DMS79 (cell line): Measurements from ENCODE around the gene TAF11L8.
"Not testable (repeated sequence)": the region's sequence is repeated elsewhere in the genome, so short reads cannot be mapped to it uniquely, and the experiment has no call there.

Source experiments
- DNase-seq: peaks from one replicate; lab custom pipeline; 2025; lab: John Stamatoyannopoulos, UW

TAF11L8 gene

DNA sequence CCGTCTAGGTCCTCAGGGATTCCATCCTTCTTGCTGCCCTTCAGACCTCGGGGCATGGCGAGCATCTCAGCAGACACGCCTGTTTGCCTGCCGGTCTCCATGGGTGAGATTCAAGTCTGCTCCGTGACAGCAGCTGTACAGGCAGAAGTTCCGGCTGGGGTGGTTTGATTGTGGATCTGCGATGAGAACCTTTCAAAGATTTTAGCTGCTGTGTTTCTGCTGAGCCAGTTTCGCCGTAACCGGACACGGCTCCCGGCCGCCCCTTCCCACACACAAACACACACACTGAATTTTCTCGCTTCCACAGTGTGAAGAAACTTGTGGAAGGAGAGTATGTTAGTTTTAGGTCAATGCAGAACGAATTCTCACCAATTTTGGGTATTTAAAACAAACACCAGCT lies at the start of gene TAF11L8:
Gene TAF11L8, minus strand, starts transcription at position 101 of the 400 bp plus-strand sequence.
- not testable (repeated sequence) for DNase-seq

DNA sequence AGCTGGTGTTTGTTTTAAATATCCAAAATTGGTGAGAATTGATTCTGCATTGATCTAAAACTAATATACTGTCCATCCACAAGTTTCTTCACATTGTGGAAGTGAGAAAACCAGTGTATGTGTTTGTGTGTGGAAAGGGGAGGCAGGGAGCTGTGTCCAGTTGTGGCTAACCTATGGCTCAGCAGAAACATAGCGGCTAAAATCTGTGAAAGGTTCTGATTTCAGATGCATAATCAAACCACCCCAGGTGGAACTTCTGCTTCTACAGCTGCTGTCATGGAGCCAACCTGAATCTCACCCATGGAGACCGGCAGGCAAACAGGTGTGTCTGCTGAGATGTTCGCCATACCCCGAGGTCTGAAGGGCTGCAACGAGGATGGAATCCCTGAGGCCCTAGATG lies 43.4 kb upstream of the TAF11L8 start, which contains the start of gene TAF11L14:
Gene TAF11L14, plus strand, starts transcription at position 301 of the 400 bp plus-strand sequence.
- no peak for DNase-seq

DNA sequence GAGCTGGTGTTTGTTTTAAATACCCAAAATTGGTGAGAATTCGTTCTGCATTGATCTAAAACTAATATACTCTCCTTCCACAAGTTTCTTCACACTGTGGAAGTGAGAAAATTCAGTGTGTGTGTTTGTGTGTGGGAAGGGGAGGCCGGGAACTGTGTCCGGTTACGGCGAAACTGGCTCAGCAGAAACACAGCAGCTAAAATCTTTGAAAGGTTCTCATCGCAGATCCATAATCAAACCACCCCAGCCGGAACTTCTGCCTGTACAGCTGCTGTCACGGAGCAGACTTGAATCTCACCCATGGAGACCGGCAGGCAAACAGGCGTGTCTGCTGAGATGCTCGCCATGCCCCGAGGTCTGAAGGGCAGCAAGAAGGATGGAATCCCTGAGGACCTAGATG lies 41.0 kb upstream of the TAF11L8 start, which contains the start of gene TAF11L13:
Gene TAF11L13, plus strand, starts transcription at position 301 of the 400 bp plus-strand sequence.
- DNase-seq = not testable (repeated sequence)

DNA sequence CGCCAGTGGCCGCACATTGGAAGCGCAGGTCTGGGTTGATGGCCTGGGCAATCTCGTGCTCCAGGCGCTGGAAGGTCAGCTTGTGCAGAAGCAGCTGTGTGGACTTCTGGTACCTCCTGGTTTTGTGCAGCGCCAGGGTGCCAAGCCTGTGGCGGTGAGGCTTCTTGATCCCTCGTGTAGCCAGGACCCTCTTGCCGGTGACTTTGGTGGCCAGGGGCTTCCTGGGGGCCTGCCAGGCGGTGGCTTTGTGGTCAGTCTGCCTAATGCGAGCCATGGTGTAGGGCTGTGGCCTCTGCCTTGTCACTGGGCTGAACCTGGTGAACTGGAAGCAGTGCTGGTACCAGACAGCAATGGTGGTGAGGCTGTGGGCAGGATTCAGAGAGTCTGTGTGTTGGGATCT lies 34.9 kb upstream of the TAF11L8 start:
- no peak for DNase-seq

DNA sequence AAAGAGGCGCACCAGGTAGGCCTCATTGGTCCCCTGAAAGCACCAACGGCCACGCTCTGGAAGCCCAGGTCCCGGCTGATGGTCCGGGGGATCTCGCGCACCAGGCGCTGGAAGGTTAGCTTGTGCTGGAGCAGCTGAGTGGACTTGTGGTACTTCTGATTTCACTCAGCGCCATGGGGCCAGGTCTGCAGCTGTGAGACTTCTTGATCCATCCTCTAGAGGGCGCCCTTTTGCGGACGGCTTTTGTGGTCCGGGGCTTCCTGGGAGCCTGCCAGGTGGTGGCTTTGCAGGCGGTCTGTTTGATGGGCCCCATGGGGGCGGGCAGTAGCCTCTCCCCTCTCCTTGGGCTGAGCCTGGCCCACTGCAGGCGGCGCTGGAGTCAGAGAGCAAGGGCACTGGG lies 29.9 kb upstream of the TAF11L8 start:
- DNase-seq = no peak

DNA sequence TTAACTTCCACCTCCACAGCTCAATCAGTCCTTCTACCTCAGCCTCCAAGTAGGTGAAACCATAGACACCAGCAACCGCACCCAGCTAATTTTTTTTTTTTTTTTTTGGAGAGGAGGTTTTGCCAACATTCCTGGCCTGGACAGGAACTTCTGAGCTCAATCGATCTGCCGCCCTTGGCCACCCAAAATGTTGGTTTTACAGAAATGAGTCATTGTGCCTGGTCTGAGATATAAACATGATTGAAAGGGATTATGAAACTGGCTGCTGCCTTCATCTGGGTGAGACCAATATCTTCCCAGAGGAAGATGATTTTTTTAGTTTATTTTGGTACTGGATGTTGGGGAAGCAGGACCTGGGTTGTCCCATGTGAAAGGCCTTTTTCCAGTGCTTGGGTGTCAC lies 28.6 kb upstream of the TAF11L8 start:
- DNase-seq = no peak

DNA sequence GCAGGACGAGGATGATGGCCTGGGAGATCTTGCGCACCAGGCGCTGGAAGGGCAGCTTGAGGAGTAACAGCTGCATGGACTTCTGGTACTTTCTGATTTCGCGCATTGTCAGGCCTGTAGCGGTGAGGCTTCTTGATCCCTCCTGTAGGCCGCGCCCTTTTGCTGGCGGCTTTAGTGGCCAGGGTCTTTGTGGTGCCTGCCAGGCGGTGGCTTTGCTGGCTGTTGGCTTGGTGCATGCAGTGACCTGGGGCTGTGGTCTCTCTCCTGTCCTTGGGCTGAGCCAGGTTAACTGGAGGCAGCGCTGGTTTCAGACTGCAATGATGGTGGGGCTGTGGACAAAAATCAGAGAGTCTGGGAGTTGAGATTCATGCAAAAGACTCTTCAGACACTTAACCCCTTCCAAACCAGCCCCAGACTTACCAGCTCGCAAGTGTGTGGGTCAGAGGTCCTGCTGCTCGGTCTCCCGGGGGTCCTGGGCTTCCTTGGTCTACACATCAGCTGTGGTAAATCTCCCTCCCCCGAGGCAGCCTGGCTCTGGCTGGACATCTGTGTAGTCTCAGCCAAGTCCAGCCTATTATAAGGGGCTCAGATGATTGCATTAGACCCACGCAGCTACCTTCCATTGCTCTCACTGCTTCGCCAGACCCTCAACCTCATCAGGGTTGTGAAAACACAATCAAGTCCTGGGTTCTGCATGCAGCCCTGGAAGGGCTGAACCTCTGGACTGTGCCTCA lies 24.3 kb upstream of the TAF11L8 start:
- DNase-seq = no peak

DNA sequence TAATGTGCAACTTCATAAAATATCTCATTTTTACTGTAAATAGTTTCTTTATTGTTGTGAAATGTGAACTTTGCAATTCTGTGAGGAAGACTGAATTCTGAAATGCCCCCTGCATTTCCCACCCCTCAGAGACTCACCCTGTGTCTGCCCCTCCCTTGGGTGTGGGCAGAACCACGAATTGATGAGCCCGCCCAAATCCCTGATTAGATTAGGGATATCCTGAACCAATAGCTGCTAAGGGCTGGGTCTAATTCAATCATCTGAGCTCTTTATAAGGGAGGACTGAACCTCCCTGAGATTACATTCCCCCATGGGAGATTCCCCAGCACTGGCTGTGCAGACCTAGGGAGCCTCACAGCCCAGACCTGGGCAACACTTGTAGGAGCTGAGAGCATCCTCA lies 19.3 kb upstream of the TAF11L8 start, which contains the start of gene TAF11L12:
Gene TAF11L12, plus strand, starts transcription at position 301 of the 400 bp plus-strand sequence.
- DNase-seq = not testable (repeated sequence)

DNA sequence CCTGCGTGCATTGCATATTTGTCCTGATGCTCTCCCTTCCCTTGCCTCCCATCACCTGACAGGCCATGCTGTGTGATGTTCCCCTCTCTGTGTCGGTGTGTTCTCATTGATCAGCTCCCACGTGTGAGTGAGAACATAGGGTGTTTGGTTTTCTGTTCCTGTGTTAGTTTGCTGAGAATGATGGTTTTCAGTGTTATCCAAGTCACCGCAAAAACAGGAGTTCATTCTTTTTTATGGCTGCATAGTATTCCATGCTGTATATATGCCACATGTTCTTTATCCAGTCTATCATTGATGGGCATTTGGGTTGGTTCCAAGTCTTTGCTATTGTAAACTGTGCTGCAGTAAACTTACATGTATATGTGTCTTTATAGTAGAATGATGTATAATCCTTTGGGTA lies 16.7 kb upstream of the TAF11L8 start:
- DNase-seq = not testable (repeated sequence)

DNA sequence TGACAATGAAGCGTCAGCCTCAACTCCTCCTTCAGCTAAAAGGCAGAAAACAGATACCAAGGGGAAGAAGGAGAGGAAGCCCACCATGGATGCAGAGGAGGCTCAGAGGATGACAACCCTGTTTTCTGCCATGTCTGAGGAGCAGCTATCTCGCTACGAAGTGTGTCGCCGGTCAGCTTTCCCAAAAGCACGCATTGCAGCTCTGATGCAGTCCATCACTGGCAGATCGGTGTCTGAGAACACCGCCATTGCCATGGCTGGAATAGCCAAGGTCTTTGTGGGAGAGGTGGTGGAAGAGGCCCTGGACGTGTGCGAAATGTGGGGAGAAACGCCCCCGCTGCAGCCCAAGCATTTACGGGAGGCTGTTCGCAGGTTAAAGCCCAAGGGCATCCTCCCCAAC lies 14.2 kb upstream of the TAF11L8 start:
- DNase-seq = no peak

DNA sequence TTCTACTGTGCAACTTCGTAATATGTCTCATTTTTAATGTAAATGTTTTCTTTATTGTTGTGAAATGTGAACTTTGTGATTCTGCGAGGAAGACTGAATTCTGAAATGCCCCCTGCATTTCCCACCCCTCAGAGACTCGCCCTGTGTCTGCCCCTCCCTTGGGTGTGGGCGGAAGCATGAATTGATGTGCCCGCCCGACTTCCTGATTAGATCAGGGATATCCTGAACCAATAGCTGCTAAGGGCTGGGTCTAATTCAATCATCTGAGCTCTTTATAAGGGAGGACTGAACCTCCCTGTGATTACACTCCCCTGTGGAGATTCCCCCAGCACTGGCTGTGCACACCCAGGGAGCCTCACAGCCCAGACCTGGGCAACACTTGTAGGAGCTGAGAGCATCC lies 13.1 kb upstream of the TAF11L8 start, which contains the start of gene TAF11L11:
Gene TAF11L11, plus strand, starts transcription at position 304 of the 400 bp plus-strand sequence.
- DNase-seq = not testable (repeated sequence)

DNA sequence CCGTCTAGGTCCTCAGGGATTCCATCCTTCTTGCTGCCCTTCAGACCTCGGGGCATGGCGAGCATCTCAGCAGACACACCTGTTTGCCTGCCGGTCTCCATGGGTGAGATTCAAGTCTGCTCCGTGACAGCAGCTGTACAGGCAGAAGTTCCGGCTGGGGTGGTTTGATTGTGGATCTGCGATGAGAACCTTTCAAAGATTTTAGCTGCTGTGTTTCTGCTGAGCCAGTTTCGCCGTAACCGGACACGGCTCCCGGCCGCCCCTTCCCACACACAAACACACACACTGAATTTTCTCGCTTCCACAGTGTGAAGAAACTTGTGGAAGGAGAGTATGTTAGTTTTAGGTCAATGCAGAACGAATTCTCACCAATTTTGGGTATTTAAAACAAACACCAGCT lies 7.0 kb upstream of the TAF11L8 start, which contains the start of gene TAF11L10:
Gene TAF11L10, minus strand, starts transcription at position 101 of the 400 bp plus-strand sequence.
- not testable (repeated sequence) for DNase-seq

DNA sequence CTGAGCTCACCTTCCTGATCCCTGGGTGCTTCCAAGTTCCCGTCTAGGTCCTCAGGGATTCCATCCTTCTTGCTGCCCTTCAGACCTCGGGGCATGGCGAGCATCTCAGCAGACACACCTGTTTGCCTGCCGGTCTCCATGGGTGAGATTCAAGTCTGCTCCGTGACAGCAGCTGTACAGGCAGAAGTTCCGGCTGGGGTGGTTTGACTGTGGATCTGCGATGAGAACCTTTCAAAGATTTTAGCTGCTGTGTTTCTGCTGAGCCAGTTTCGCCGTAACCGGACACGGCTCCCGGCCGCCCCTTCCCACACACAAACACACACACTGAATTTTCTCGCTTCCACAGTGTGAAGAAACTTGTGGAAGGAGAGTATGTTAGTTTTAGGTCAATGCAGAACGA lies 3.5 kb upstream of the TAF11L8 start, which contains the start of gene TAF11L9:
Gene TAF11L9, minus strand, starts transcription at position 140 of the 400 bp plus-strand sequence.
- not testable (repeated sequence) for DNase-seq

DNA sequence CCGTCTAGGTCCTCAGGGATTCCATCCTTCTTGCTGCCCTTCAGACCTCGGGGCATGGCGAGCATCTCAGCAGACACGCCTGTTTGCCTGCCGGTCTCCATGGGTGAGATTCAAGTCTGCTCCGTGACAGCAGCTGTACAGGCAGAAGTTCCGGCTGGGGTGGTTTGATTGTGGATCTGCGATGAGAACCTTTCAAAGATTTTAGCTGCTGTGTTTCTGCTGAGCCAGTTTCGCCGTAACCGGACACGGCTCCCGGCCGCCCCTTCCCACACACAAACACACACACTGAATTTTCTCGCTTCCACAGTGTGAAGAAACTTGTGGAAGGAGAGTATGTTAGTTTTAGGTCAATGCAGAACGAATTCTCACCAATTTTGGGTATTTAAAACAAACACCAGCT lies 5.1 kb downstream of the TAF11L8 start, which contains the start of gene TAF11L7:
Gene TAF11L7, minus strand, starts transcription at position 101 of the 400 bp plus-strand sequence.
- not testable (repeated sequence) for DNase-seq
